ENCODE measurements around the gene ARID4B. TPM values are rescaled to one million over a fixed set of nuclear protein-coding genes. Genes with fewer than 3 reads are reported as not detected.

Gene ARID4B
- total RNA-seq, 1 experiment from 2014 or later = 28.3 TPM

- intact Hi-C loops (cut with micrococcal nuclease) = no loop called here
- Histone ChIP-seq H3K79me2 (ENCODE audit: insufficient read depth, low read length) (no peaks in the 10 kb centered on the region; the same call in 1 of the 2 replicates), H3K9ac (ENCODE audit: low read length) (no peak overlapping the region), H3K9me2 (ENCODE audit: insufficient read depth) (no peaks in the 10 kb centered on the region), H4K20me1 (ENCODE audit: insufficient read depth) (no peaks in the 10 kb centered on the region), H3K9me3 (ENCODE audit: control insufficient read depth in 1 of 2, insufficient read depth in 1 of 2, low read depth in 1 of 2, low read length in 2 of 2) (no peaks in the 10 kb centered on the region), H2AFZ (ENCODE audit: low read depth, low read length, poor library complexity, severe bottlenecking) (no peak overlapping the region), H3K27me3 (ENCODE audit: insufficient read depth, low read length) (no peaks in the 10 kb centered on the region), H3K4me1 (ENCODE audit: control insufficient read depth in 1 of 2, insufficient read depth in 2 of 2, low read length in 2 of 2) (no peaks in the 10 kb centered on the region), H3K4me2 (ENCODE audit: low read length) (no peak overlapping the region), H3K27ac (ENCODE audit: low read depth, low read length) (no peak overlapping the region), H3K36me3 (ENCODE audit: control insufficient read depth in 1 of 2, insufficient read depth in 2 of 2, low read length in 2 of 2) (peaks cover 6 to 27% of the 10 kb centered on the region in 2 experiments; a peak in 3 of 4 replicates), H3K4me3 (replicated peaks in 1 of 2; ENCODE audit: low read depth in 1 of 2, low read length in 2 of 2) (no peak overlapping the region)
- no TSS peak for BruUV-seq (replicated peaks)
- ChIA-PET RAD21 (ENCODE audit: low non-redundant PET in 1 of 2, low total read pairs in 2 of 2, uncharacterized antibody in 2 of 2, unreplicated experiment in 2 of 2) (no interaction called here), POLR2A (interaction anchor here (1.6 kb wide), 1 partner anchor 15 kb away, joined by 3 read pairs; no protein-coding TSS in a partner anchor), CTCF (interaction anchor here (1.3 kb wide), 1 partner anchor 189 kb away, joined by 3 read pairs; no protein-coding TSS in a partner anchor)
- ATAC-seq = no peak
- no peak for TF ChIP-seq ATF3 (IDR thresholded peaks at IDR 0.05)
- no peak for TF ChIP-seq ZNF274 (IDR thresholded peaks at IDR 0.05; ENCODE audit: low read depth, low read length)
- no peak for TF ChIP-seq ELF1 (IDR thresholded peaks at IDR 0.05; ENCODE audit: borderline replicate concordance, low read depth)
- TF ChIP-seq EGR1 (IDR thresholded peaks at IDR 0.05; ENCODE audit: low read depth) = no peak
- TF ChIP-seq ZBTB33 (IDR thresholded peaks at IDR 0.05; ENCODE audit: extremely low read depth, insufficient replicate concordance, low read length) = no peak
- no peak for TF ChIP-seq CEBPB (IDR thresholded peaks at IDR 0.05; ENCODE audit: low read depth)
- no peak for TF ChIP-seq SIN3A (IDR thresholded peaks at IDR 0.05; ENCODE audit: low read depth)
- TF ChIP-seq EZH2 (IDR thresholded peaks at IDR 0.05) = no peak
- no peak for TF ChIP-seq EZH2phosphoT487 (IDR thresholded peaks at IDR 0.05; ENCODE audit: borderline replicate concordance)
- no peak for TF ChIP-seq YY1 (IDR thresholded peaks at IDR 0.05; ENCODE audit: extremely low read depth, insufficient replicate concordance, low read depth, low read length)
- DNase-seq (ENCODE audit: low read depth, low spot score) = no peak
Measured at GRCh38 chr1:235226933-235227332, 101.0 kb downstream of the ARID4B start.
